VCaP (cell line): ENCODE results near the gene ASB15.

ENCODE experiments used
- H3K27ac ChIP-seq: fragments of 450-650 bp; 2 replicates; pipeline ENCODE4 v1.5.1; 2017
- CTCF ChIP-seq: fragments of 450-650 bp; conservative IDR thresholded peaks from 2 replicates; pipeline ENCODE4 v1.5.1; 2017; ENCODE audit warnings: mild to moderate bottlenecking, moderate library complexity

ASB15 gene

GRCh38 chr7:123649964-123650363 is 48.3 kb downstream of the ASB15 start:
- no peak for TF ChIP-seq CTCF
- H3K27ac ChIP-seq, result no peak overlapping the region

GRCh38 chr7:123650595-123650994 is 49.0 kb downstream of the ASB15 start:
- no peak overlapping the region for H3K27ac ChIP-seq
- TF ChIP-seq CTCF, result no peak

GRCh38 chr7:123652406-123652805 is 50.8 kb downstream of the ASB15 start:
- no peak overlapping the region for H3K27ac ChIP-seq
- no peak for TF ChIP-seq CTCF

DNA sequence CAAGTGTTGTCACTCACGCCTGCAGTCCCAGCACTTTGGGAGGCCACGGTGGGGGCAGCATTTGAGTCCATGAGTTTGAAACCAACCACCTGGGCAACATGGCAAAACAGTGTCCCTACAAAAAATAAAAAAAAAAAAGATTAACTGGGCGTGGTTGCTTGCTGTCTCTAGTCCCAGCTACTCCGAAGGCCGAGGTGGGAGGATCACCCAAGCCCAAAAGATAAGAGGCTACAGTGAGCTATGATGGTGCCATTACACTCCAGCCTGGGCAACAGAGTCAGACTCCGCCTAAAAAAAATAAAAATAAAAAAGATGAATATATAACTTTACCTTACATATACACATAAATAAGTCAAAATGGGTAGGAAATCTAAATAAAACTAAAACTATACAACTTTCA is 51.5 kb downstream of the ASB15 start:
- H3K27ac ChIP-seq, result no peak overlapping the region
- TF ChIP-seq CTCF, result no peak

- no peak for TF ChIP-seq CTCF
- no peak within 1 kb of the TSS for H3K27ac ChIP-seq
These were observed 54.0 kb downstream of the ASB15 start, which contains the start of gene LMOD2 for GRCh38 chr7:123655614-123656013. LMOD2 (plus strand) TSS chr7:123655866; CDS start chr7:123655964, 98 bp downstream.

DNA sequence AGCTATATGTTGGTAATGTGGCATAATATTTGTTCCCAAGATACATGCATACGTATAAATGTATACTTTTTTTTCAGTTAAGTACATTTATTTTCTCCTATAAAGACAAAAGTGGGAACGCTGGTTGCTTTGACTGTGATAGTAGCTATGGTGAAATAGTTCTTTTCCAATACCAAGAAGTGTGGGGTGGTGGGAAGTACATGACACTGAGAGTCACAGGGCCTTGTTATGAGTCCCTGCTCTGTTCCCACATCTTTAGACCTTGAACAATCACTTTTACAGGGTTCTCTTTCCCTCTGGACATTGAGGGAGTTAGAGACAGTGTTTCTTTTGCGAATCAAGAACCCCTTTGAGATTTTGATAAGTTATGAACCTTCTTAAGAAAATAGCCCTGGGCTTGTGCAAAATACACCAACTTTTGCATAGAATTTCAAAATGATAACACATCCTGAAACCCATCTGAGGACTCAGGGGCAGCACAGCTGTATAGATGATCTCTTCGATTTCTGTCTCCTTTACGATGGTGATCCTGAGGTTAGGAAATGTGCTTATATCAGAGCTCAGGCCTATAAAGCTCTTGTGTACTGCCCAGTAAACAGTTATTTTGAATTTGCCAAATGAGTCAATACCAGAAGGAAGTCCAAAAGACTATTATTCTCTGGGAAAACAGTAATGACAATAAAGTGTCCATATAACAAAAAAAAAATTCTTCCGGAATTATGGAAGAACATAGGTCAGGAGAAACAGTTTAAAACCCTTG is 55.1 kb downstream of the ASB15 start:
- H3K27ac ChIP-seq, result no peak overlapping the region
- TF ChIP-seq CTCF, result no peak

- H3K27ac ChIP-seq, result no peak overlapping the region
- no peak for TF ChIP-seq CTCF
These were observed 55.7 kb downstream of the ASB15 start for GRCh38 chr7:123657304-123657685.
